ENCODE results near the gene NDUFS4.
"Not testable (repeated sequence)": the region's sequence is repeated elsewhere in the genome, so short reads cannot be mapped to it uniquely, and the experiment has no call there.

The NDUFS4 gene

DNA sequence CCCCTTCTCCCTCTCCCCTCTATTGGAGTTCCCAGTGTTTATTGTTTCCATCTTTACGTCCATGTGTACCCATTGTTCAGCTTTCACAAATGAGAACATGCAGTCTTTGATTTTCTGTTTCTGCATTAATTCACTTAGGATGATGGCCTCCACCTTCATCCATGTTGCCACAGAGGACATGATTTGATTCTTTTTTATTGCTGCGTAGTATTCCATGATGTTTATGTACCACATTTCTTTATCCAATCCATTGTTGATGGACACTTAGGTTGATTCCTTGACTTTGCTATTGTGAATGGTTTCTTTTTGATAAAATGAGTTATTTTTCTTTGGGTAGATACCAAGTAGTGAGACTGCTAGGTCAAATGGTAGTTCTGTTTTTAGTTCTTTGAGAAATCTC lies 88.9 kb downstream of the NDUFS4 start:
- in situ Hi-C loops (cut with HindIII; ENCODE audit: low sequenced_read_pairs) = no loop called here

DNA sequence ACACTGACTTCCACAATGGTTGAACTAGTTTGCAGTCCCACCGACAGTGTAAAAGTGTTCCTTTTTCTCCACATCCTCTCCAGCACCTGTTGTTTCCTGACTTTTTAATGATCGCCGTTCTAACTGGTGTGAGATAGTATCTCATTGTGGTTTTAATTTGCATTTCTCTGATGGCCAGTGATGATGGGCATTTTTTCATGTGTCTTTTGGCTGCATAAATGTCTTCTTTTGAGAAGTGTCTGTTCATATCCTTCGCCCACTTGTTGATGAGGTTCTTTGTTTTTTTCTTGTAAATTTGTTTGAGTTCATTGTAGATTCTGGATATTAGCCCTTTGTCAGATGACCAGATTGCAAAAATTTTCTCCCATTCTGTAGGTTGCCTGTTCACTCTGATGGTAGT lies 100.1 kb downstream of the NDUFS4 start:
- in situ Hi-C loops (cut with HindIII; ENCODE audit: low sequenced_read_pairs) = not testable (repeated sequence)

- in situ Hi-C loops (cut with HindIII; ENCODE audit: low sequenced_read_pairs) = not testable (repeated sequence)
Observed at GRCh38 chr5:53665313-53665712, 104.9 kb downstream of the NDUFS4 start.

- in situ Hi-C loops (cut with HindIII; ENCODE audit: low sequenced_read_pairs) = no loop called here
Observed at GRCh38 chr5:53667621-53668020, 107.2 kb downstream of the NDUFS4 start.

- in situ Hi-C loops (cut with HindIII; ENCODE audit: low sequenced_read_pairs) = no loop called here
Observed at GRCh38 chr5:53671447-53671846, 111.0 kb downstream of the NDUFS4 start.

DNA sequence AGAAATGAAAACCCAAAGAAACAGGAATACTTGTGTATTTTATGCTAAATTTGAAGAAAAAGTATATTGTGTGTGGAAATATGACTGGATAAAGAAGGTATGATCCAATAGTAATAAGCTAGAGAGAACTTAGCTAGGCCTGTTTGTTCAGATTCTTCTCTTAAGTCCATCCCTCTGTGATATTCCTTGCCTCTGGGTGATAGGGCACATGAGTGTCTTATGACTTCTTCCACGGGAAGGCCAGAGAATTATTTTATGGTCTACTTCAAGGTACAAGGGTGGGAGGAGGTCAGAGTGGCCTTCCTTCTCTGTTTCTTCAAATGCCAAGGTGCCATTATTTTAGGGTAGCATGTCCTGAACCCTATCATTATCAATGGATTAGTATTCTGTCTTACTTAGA lies 113.7 kb downstream of the NDUFS4 start:
- in situ Hi-C loops (cut with HindIII; ENCODE audit: low sequenced_read_pairs) = no loop called here

GRCh38 chr5:53677632-53678031 lies 117.2 kb downstream of the NDUFS4 start:
- in situ Hi-C loops (cut with HindIII; ENCODE audit: low sequenced_read_pairs) = no loop called here

GRCh38 chr5:53678981-53679660 lies 118.7 kb downstream of the NDUFS4 start:
- in situ Hi-C loops (cut with HindIII; ENCODE audit: low sequenced_read_pairs) = no loop called here

GRCh38 chr5:53681079-53681478 lies 120.6 kb downstream of the NDUFS4 start:
- in situ Hi-C loops (cut with HindIII; ENCODE audit: low sequenced_read_pairs) = no loop called here

DNA sequence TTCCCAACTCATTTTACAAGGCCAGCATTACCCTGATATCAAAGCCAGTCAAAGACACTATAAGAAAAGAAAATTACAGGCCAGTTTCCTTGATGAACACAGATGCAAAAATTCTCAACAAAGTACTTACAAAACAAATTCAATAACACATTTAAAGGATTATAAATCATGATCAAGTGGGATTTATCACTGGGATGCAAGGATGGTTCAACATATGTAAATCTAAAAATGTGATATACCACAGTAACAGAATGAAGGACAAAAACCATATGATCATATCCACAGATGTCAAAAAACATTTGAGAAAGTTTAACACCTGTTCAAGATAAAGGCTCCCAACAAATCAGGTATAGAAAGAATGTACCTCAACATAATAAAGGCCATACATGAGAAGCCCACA lies 130.6 kb downstream of the NDUFS4 start:
- in situ Hi-C loops (cut with HindIII; ENCODE audit: low sequenced_read_pairs) = no loop called here

GRCh38 chr5:53694520-53695022 lies 134.1 kb downstream of the NDUFS4 start:
- in situ Hi-C loops (cut with HindIII; ENCODE audit: low sequenced_read_pairs) = no loop called here

DNA sequence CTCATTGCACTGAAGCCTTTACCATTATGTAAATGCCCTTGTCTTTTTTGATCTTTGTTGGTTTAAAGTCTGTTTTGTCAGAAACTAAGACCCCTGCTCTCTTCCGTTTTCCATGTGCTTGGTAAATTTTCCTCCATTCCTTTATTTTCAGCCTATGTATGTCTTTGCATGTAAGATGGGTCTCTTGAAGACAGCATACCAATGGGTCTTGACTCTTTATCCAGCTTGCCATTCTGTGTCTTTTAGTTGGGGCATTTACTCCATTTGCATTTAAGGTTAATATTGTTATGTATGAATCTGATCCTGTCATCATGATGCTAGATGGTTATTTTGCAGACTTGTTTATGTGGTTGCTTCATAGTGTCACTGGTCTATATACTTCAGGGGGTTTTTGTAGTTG lies 150.0 kb downstream of the NDUFS4 start:
- in situ Hi-C loops (cut with HindIII; ENCODE audit: low sequenced_read_pairs) = not testable (repeated sequence)

DNA sequence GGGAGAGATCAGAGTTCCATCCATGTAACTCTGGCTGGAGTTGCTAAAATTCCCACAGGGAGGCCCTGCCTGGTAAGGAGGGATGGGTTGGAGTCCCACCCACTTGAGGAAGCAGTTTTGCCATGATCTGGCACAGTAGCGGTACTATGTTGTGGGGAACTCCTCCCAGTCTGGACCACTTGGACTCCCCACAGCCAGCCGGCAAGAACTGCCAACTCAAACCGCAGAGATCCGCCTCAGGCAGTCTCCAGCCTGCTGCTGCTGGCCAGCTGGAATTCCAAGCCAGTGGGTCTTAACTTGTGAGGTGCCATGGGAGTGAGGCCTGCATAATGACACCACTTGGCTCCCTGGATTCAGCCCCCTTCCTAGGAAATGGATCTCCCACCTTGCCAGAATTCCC lies 151.9 kb downstream of the NDUFS4 start:
- in situ Hi-C loops (cut with HindIII; ENCODE audit: low sequenced_read_pairs) = no loop called here

DNA sequence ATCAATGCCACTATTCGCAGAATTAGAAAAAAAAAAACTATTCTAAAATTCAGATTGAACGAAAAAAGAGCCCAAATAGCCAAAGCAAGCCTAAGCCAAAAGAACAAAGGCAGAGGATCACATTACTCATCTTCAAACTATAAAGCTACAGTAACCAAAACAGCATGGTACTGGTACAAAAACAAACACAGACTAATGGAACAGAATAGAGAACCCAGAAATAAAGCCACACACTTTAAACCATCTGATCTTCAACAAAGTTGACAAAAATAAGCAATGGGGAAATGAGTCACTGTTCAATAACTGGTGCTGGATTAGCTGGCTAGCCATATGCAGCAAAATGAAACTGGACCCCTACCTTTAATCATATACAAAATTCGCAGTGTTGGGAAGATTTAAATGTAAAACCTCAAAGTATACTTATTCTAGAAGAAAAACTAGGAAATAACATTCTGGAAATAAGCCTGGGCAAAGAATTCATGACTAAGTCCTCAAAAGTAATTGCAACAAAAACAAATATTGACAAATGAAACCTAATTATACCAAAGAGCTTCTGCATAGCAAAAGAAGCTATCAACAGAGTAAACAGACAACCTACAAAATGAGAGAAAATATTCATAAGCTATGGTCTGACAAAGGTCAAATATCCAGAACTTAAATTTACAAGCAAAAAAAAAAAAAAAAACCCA lies 153.7 kb downstream of the NDUFS4 start:
- in situ Hi-C loops (cut with HindIII; ENCODE audit: low sequenced_read_pairs) = no loop called here

DNA sequence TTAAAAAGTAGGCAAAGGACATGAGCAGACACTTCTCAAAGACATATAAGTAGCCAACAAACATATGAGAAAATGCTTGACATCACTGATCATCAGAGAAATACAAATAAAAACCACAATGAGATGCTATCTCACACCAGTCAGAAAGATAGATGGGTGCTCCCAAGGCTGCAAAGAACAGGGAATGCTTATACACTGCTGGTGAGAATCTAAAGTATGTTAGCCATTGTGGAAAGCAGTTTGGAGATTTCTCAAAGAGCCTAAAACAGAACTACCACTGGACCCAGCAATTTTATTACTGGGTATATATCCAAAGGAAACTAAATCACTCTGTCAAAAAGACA lies 154.2 kb downstream of the NDUFS4 start:
- in situ Hi-C loops (cut with HindIII; ENCODE audit: low sequenced_read_pairs) = no loop called here

DNA sequence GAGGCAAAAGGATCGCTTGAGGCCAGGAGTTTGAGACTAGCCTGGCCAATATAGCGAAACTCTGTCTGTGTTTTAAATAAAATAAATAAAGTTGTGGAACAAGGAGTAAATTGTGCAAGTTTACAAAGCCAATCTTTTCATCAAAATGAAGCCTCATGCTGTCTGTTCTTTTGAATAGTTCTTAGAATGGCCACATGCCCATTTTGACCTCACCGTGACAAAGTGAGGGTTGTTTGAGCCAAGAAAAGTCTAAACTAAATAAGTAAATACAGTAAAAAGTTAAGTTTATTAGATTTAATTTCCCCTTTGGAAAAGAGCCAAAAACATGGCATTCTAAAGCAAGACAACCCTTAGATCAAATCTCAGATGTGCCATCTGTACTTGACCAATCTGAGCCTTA lies 165.7 kb downstream of the NDUFS4 start:
- in situ Hi-C loops (cut with HindIII; ENCODE audit: low sequenced_read_pairs) = no loop called here

DNA sequence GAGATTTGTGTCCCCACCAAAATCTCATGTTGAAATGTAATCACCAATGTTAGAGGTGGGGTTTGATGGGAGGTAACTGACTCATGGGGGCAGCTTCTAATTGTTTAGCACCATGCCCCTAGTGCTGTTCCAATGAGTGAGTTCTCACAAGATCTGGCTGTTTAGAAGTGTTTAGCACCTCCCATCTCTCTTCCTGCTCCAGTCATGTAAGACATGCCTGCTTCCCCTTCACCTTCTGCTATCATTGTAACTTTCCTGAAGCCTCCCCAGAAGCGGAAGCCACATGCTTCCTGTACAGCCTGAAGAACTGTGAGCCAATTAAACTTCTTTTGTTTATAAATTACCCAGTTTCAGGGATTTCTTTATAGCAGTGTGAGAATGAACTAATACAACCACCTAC lies 170.5 kb downstream of the NDUFS4 start:
- in situ Hi-C loops (cut with HindIII; ENCODE audit: low sequenced_read_pairs) = no loop called here

Data from endothelial cell of hepatic sinusoid (primary cell).